Measurements from ENCODE around the gene BUB1.
"Not testable (repeated sequence)": the region's sequence is repeated elsewhere in the genome, so short reads cannot be mapped to it uniquely, and the experiment has no call there.

The BUB1 gene

GRCh38 chr2:110603917-110604591, 73.8 kb downstream of the BUB1 start:
- DNase-seq (ENCODE audit: low read depth in 2 of 2), result not testable (repeated sequence)

GRCh38 chr2:110602139-110602538, 75.7 kb downstream of the BUB1 start:
- DNase-seq (ENCODE audit: low read depth in 2 of 2), result not testable (repeated sequence)

GRCh38 chr2:110591973-110592372, 85.9 kb downstream of the BUB1 start:
- not testable (repeated sequence) for DNase-seq (ENCODE audit: low read depth in 2 of 2)

GRCh38 chr2:110589677-110590330, 88.1 kb downstream of the BUB1 start:
- DNase-seq (ENCODE audit: low read depth in 2 of 2), result not testable (repeated sequence)

- not testable (repeated sequence) for DNase-seq (ENCODE audit: low read depth in 2 of 2)
Measured at GRCh38 chr2:110588520-110588919, 89.3 kb downstream of the BUB1 start.

Measured in stimulated activated CD8-positive, alpha-beta memory T cell treated with anti-CD3 and anti-CD28 coated beads, Interleukin-7, amount 100 ng/mL, for 4 hours (primary cell).